GM23338 (cell line): ENCODE data around the gene TRPM2.

ENCODE experiments used
- CREB1 ChIP-seq: fragments of 250-450 bp; sonication (Bioruptor Pico); IDR thresholded peaks from 2 replicates; pipeline ENCODE4 v1.5.0; 2020; ENCODE audit warnings: low read depth, mild to moderate bottlenecking, moderate library complexity
- EZH2 ChIP-seq: fragments of 200-600 bp; sonication (generic); IDR thresholded peaks from one replicate; pipeline ENCODE4 v1.8.0; 2017; ENCODE audit warnings: antibody characterized with exemption, mild to moderate bottlenecking, low read depth; ENCODE audit not compliant: unreplicated experiment
- EZH2phosphoT487 ChIP-seq: fragments of 200-600 bp; sonication (generic); IDR thresholded peaks from one replicate; pipeline ENCODE4 v1.8.1; 2018; ENCODE audit warnings: antibody characterized with exemption; ENCODE audit not compliant: unreplicated experiment
- JUNB ChIP-seq: IDR thresholded peaks from one replicate; pipeline ENCODE4 v1.6.1; 2016; ENCODE audit warnings: antibody characterized with exemption; ENCODE audit not compliant: unreplicated experiment
- NANOG ChIP-seq: IDR thresholded peaks from 2 replicates; pipeline ENCODE4 v1.6.1; 2016; ENCODE audit warnings: antibody characterized with exemption, borderline replicate concordance
- POLR2AphosphoS5 ChIP-seq: IDR thresholded peaks from 2 replicates; pipeline ENCODE4 v1.6.1; 2016; ENCODE audit warnings: antibody characterized with exemption, low read depth
- STAT1 ChIP-seq: IDR thresholded peaks from one replicate; pipeline ENCODE4 v1.6.1; 2016; ENCODE audit warnings: antibody characterized with exemption; ENCODE audit not compliant: unreplicated experiment
- ZNF114 ChIP-seq: fragments of 250-450 bp; sonication (Bioruptor Pico); IDR thresholded peaks from 2 replicates; pipeline ENCODE4 v1.5.0; 2020; ENCODE audit warnings: mild to moderate bottlenecking, moderate library complexity
- ZNF331 ChIP-seq: fragments of 250-450 bp; sonication (Bioruptor Pico); IDR thresholded peaks from 2 replicates; pipeline ENCODE4 v1.5.0; 2020; ENCODE audit warnings: low read depth, mild to moderate bottlenecking, moderate library complexity
- TF ChIP-seq, protein P1 (sequence below), 2 experiments: fragments of 200-600 bp in 1 of 2; sonication (generic) in 1 of 2; conservative IDR thresholded peaks; 2 replicates each; pipeline versions ENCODE4 v1.5.1 to v1.6.1; 2016 to 2017; ENCODE audit warnings: antibody characterized with exemption in 2 of 2, low read depth in 2 of 2, mild to moderate bottlenecking in 2 of 2, moderate library complexity in 1 of 2
- TF ChIP-seq, protein P2 (sequence below): IDR thresholded peaks from one replicate; pipeline ENCODE4 v1.6.1; 2018; ENCODE audit warnings: antibody characterized with exemption; ENCODE audit not compliant: unreplicated experiment
- TF ChIP-seq, protein P3 (sequence below): IDR thresholded peaks from 2 replicates; pipeline ENCODE4 v1.6.1; 2016; ENCODE audit warnings: antibody characterized with exemption

DNA sequence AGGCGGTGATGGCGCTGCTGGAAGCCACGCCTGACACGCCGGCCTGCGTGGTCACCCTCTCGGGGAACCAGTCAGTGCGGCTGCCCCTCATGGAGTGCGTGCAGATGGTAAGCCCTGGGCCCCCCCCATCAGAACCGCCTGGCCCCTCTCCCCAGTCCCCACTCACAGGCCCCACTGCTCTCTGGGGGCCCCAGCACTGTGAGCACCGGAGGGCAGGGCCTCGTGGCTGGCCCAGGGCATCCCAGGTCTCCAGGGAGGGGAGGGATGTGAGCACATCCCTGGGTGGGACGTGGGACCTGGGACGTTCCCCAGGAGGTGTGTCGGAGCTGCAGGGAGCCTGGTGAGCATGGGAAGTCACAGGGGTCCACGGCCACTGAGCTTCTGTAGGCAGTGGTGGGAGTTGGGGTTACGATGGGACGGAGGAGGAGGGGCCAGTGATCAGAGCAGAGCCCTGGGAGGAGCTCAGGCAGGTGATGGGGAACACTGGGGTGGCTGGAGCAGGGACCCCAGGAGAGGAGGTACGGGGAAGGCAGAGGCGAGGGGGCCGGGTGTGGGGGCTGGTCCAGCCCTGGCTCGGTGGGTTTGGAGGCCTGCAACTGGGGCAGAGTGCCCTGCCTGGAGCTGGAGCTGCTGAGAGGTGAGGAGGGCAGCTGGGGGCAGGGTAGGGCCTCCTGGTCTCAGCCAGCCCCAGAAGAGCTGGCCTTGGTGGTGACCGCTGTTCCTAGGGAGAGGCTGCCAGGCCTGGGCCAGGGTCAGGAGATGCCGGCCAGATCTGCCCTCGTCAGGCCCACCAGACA, 34.7 kb upstream of the TRPM2 start:
- TF ChIP-seq, protein P1, sequence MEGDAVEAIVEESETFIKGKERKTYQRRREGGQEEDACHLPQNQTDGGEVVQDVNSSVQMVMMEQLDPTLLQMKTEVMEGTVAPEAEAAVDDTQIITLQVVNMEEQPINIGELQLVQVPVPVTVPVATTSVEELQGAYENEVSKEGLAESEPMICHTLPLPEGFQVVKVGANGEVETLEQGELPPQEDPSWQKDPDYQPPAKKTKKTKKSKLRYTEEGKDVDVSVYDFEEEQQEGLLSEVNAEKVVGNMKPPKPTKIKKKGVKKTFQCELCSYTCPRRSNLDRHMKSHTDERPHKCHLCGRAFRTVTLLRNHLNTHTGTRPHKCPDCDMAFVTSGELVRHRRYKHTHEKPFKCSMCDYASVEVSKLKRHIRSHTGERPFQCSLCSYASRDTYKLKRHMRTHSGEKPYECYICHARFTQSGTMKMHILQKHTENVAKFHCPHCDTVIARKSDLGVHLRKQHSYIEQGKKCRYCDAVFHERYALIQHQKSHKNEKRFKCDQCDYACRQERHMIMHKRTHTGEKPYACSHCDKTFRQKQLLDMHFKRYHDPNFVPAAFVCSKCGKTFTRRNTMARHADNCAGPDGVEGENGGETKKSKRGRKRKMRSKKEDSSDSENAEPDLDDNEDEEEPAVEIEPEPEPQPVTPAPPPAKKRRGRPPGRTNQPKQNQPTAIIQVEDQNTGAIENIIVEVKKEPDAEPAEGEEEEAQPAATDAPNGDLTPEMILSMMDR (conservative IDR thresholded peaks at IDR 0.05; ENCODE audit: low read depth in 2 of 2): no peak
- TF ChIP-seq EZH2phosphoT487: no peak
- TF ChIP-seq JUNB: no peak
- no peak for TF ChIP-seq EZH2
- TF ChIP-seq POLR2AphosphoS5: no peak
- TF ChIP-seq, protein P2, sequence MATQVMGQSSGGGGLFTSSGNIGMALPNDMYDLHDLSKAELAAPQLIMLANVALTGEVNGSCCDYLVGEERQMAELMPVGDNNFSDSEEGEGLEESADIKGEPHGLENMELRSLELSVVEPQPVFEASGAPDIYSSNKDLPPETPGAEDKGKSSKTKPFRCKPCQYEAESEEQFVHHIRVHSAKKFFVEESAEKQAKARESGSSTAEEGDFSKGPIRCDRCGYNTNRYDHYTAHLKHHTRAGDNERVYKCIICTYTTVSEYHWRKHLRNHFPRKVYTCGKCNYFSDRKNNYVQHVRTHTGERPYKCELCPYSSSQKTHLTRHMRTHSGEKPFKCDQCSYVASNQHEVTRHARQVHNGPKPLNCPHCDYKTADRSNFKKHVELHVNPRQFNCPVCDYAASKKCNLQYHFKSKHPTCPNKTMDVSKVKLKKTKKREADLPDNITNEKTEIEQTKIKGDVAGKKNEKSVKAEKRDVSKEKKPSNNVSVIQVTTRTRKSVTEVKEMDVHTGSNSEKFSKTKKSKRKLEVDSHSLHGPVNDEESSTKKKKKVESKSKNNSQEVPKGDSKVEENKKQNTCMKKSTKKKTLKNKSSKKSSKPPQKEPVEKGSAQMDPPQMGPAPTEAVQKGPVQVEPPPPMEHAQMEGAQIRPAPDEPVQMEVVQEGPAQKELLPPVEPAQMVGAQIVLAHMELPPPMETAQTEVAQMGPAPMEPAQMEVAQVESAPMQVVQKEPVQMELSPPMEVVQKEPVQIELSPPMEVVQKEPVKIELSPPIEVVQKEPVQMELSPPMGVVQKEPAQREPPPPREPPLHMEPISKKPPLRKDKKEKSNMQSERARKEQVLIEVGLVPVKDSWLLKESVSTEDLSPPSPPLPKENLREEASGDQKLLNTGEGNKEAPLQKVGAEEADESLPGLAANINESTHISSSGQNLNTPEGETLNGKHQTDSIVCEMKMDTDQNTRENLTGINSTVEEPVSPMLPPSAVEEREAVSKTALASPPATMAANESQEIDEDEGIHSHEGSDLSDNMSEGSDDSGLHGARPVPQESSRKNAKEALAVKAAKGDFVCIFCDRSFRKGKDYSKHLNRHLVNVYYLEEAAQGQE: no peak
- no peak for TF ChIP-seq CREB1 (CRISPR knock-in tag)
- TF ChIP-seq NANOG: no peak
- TF ChIP-seq, protein P3, sequence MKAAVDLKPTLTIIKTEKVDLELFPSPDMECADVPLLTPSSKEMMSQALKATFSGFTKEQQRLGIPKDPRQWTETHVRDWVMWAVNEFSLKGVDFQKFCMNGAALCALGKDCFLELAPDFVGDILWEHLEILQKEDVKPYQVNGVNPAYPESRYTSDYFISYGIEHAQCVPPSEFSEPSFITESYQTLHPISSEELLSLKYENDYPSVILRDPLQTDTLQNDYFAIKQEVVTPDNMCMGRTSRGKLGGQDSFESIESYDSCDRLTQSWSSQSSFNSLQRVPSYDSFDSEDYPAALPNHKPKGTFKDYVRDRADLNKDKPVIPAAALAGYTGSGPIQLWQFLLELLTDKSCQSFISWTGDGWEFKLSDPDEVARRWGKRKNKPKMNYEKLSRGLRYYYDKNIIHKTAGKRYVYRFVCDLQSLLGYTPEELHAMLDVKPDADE: no peak
- TF ChIP-seq ZNF331 (CRISPR knock-in tag): no peak
- TF ChIP-seq STAT1: no peak
- TF ChIP-seq ZNF114 (CRISPR knock-in tag): no peak
